ENCODE data around the gene NACC1. TPM values are rescaled to one million over a fixed set of nuclear protein-coding genes. Genes with fewer than 3 reads are reported as not detected.

NACC1 gene
- total and polyA plus RNA-seq, 2 of the 13 experiments (the other 11 are each of a cell fraction or from before 2014, with no cell fraction given): 31.8 to 42.3 TPM

DNA sequence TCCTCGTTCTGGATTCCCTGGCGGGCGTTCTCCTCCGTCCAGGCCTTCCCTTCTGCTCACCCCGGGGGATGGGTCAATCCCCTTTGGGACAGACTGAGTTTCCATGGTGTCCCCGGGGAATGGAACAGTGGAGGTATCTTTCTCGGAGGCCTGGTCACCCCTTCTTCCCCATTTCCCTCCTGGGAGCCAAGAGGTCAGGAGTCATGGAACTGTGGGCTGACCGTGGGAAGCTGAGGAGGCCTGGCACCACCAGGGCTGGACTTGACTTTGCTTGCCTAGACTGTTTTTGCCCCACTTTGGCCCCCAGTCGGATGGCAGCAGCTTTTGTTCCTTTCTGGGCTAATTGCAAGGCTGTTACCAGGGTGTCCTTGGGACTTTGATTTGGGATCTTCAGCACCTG is 2.0 kb downstream of the NACC1 start:
- H3K36me3 ChIP-seq (replicated peaks in 1 of 2; ENCODE audit: control insufficient read depth in 1 of 2, insufficient read depth in 2 of 2, low read length in 2 of 2): peaks cover 7 to 32% of the 10 kb centered on the region in 2 experiments; a peak in 4 of 5 replicates
- H3K27me3 ChIP-seq (ENCODE audit: control insufficient read depth in 1 of 2, insufficient read depth in 2 of 2, low read length in 2 of 2): no peaks in the 10 kb centered on the region; a peak in 1 of 5 replicates
- intact Hi-C loops (cut with micrococcal nuclease; ENCODE audit: unreplicated experiment) (no loop called here), in situ Hi-C loops (cut with HindIII; ENCODE audit: extremely low pct_ligation_motif_present, low pct_unique_long_range_greater_than_20kb) (no loop called here)
- H3K27ac ChIP-seq (ENCODE audit: extremely low read length, insufficient read depth, low read length): peak overlapping the region; percentile 91
- DNase-seq (ENCODE audit: low spot score) (no peak), FAIRE-seq (no peak), ATAC-seq (no peak)
- peaks cover 74% of the 10 kb centered on the region for H3K79me2 ChIP-seq (ENCODE audit: insufficient read depth, low read length)
- no peaks in the 10 kb centered on the region for H3K9me3 ChIP-seq (ENCODE audit: low read length)
- H3K4me1 ChIP-seq (ENCODE audit: insufficient read depth, low read length): peaks cover 37% of the 10 kb centered on the region
- WGBS (ENCODE audit: low lambda C conversion rate): 89% methylated on average over 8 of the region's 9 CpGs
- no TSS peak for BruUV-seq (replicated peaks)
- H4K20me1 ChIP-seq (ENCODE audit: insufficient read depth, low read length): peaks cover 22% of the 10 kb centered on the region
- no peak overlapping the region; a peak in 1 of 6 replicates for H3K4me3 ChIP-seq (replicated peaks in 1 of 3; ENCODE audit: insufficient read depth in 1 of 3, low read depth in 2 of 3, low read length in 3 of 3)
- peak overlapping the region; percentile 99; the same call in 1 of the 2 replicates for H3K9ac ChIP-seq (ENCODE audit: insufficient read depth, low read depth, low read length)
- H3K4me2 ChIP-seq (ENCODE audit: low read depth, low read length): peak overlapping the region; percentile 85; the same call in 1 of the 2 replicates
- TF ChIP-seq POLR2AphosphoS5 (IDR thresholded peaks at IDR 0.05; ENCODE audit: low read depth, low read length): no peak
- TF ChIP-seq FIP1L1 (IDR thresholded peaks at IDR 0.05; ENCODE audit: borderline replicate concordance, insufficient read depth, low read depth, low read length): no peak
- no peak for TF ChIP-seq DMAP1 (CRISPR knock-in tag; IDR thresholded peaks at IDR 0.05)
- no peak for TF ChIP-seq PRDM4 (CRISPR knock-in tag; IDR thresholded peaks at IDR 0.05; ENCODE audit: borderline replicate concordance)
- TF ChIP-seq, protein P1, sequence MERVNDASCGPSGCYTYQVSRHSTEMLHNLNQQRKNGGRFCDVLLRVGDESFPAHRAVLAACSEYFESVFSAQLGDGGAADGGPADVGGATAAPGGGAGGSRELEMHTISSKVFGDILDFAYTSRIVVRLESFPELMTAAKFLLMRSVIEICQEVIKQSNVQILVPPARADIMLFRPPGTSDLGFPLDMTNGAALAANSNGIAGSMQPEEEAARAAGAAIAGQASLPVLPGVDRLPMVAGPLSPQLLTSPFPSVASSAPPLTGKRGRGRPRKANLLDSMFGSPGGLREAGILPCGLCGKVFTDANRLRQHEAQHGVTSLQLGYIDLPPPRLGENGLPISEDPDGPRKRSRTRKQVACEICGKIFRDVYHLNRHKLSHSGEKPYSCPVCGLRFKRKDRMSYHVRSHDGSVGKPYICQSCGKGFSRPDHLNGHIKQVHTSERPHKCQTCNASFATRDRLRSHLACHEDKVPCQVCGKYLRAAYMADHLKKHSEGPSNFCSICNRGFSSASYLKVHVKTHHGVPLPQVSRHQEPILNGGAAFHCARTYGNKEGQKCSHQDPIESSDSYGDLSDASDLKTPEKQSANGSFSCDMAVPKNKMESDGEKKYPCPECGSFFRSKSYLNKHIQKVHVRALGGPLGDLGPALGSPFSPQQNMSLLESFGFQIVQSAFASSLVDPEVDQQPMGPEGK (CRISPR knock-in tag; IDR thresholded peaks at IDR 0.05): no peak
- no peak for TF ChIP-seq ZNF160 (CRISPR knock-in tag; IDR thresholded peaks at IDR 0.05)
- TF ChIP-seq, protein P2, sequence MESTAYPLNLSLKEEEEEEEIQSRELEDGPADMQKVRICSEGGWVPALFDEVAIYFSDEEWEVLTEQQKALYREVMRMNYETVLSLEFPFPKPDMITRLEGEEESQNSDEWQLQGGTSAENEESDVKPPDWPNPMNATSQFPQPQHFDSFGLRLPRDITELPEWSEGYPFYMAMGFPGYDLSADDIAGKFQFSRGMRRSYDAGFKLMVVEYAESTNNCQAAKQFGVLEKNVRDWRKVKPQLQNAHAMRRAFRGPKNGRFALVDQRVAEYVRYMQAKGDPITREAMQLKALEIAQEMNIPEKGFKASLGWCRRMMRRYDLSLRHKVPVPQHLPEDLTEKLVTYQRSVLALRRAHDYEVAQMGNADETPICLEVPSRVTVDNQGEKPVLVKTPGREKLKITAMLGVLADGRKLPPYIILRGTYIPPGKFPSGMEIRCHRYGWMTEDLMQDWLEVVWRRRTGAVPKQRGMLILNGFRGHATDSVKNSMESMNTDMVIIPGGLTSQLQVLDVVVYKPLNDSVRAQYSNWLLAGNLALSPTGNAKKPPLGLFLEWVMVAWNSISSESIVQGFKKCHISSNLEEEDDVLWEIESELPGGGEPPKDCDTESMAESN (CRISPR knock-in tag; conservative IDR thresholded peaks at IDR 0.05): no peak
- no peak for TF ChIP-seq KMT2A (CRISPR knock-in tag; IDR thresholded peaks at IDR 0.05)
- no peak for TF ChIP-seq SNAPC5 (CRISPR knock-in tag; IDR thresholded peaks at IDR 0.05; ENCODE audit: borderline replicate concordance)
- TF ChIP-seq, protein P3, sequence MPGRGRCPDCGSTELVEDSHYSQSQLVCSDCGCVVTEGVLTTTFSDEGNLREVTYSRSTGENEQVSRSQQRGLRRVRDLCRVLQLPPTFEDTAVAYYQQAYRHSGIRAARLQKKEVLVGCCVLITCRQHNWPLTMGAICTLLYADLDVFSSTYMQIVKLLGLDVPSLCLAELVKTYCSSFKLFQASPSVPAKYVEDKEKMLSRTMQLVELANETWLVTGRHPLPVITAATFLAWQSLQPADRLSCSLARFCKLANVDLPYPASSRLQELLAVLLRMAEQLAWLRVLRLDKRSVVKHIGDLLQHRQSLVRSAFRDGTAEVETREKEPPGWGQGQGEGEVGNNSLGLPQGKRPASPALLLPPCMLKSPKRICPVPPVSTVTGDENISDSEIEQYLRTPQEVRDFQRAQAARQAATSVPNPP (CRISPR knock-in tag; IDR thresholded peaks at IDR 0.05): no peak
- no peak for TF ChIP-seq ZBTB42 (CRISPR knock-in tag; IDR thresholded peaks at IDR 0.05)
- ChIA-PET CTCF (ENCODE audit: low intra/inter-chr PET ratio, low total read pairs) (no interaction called here), POLR2A (interaction anchor here (1.0 to 2.5 kb wide), 4 partner anchors 9 to 33 kb away, joined by 3 to 20 read pairs (median 7); partner anchors contain the start of genes IER2 and STX10)
- H2AFZ ChIP-seq (ENCODE audit: low read length): no peak overlapping the region

Data from HepG2 (cell line).